ENCODE measurements around the gene SALL2.
"Not testable (repeated sequence)": the region's sequence is repeated elsewhere in the genome, so short reads cannot be mapped to it uniquely, and the experiment has no call there.

SALL2 gene

GRCh38 chr14:21525962-21526671, at the start of gene SALL2:
TSS of gene SALL2 (minus strand) at chr14:21526346. CDS start at chr14:21526127, 219 bp downstream.
- FAIRE-seq = no peak
- DNase-seq (ENCODE audit: low spot score) = peak; percentile 88

GRCh38 chr14:21575661-21576060, 49.5 kb upstream of the SALL2 start:
- no peak for DNase-seq (ENCODE audit: low spot score)

DNA sequence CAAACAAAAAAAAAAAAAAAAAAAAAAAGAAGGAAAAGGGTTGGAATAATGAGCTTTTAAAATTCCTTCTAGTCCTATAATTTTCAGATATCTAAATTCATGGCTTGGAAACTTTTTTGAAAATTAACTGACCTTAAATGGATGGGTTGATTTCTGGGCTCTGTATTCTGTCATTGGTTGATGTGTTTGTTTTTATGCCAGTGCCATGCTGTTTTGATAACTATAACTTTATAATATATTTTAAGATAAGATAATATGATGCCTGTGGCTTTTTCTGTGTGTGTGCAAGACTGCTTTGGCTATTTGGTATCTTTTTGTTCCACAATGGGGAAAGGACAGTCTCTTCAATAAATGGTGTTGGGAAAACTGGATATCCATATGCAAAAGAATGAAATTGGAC, 46.5 kb upstream of the SALL2 start:
- FAIRE-seq = no peak
- no peak for DNase-seq (ENCODE audit: low spot score)

More at GRCh38 chr14:21575661-21576060, 49.5 kb upstream of the SALL2 start:
- no peak for FAIRE-seq

DNA sequence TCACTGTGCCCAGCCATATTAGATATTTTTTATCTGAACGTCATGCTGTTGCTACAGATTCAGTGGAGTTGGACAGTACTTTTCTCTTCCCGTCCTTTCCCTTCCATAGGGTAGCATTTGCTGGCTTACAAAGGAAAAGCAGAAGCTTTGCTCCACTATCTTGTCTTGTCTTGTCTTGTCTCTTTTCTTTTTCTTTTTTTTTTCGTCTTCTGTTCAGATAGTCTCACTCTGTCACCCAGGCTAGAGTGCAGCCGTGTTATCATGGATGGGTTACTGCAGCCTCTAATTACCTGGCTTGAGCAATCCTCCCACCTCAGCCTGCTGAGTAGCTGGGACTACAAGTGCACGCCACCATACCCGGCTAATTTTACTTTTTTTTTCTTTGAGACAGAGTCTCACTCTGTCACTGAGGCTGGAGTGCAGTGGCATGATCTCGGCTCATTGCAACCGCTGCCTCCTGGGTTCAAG, 32.6 kb upstream of the SALL2 start:
- DNase-seq (ENCODE audit: low spot score) (no peak), FAIRE-seq (no peak)

DNA sequence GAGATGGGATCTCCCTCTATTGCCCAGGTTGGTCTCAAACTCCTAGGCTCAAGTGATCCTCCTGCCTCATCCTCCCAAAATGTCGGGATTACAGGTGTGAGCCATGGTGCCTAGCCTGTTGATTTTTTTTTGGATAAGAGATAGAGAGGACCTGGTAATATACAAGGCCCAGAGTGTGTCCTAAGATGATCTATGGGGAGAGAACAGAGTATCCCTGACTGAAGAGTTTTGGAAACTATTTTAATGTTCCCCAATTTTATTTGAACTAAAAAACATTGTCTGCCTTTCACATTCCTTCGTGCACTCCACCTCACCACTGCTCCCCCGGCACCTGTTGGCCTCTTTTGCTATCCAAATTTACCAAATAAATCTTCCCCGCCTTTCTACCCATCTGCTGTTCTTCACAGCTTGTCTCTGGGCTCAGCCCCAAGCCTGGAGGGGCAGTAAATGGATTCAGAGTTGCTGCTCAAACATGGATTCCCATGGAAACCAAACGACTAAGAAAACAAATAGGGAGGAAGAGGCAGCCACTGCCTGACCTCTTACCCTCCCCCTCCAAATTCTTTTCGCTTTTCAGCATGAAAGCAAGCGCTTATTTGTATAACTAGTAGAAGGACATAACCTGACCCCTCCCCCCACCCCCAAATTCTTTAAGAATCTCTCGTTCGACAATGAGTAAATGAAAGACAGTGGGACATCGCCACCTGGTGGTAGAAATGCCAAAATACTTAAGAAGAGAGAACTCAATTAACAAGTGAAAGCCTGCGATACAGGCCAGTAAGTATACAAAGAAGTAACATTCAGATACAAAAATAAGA, 31.1 kb upstream of the SALL2 start:
- FAIRE-seq = no peak

GRCh38 chr14:21556378-21557083, 30.4 kb upstream of the SALL2 start:
- DNase-seq (ENCODE audit: low spot score) (no peak), FAIRE-seq (no peak)

More for the DNA sequence above, 31.1 kb upstream of the SALL2 start:
- DNase-seq (ENCODE audit: low spot score) = peak; percentile 62

DNA sequence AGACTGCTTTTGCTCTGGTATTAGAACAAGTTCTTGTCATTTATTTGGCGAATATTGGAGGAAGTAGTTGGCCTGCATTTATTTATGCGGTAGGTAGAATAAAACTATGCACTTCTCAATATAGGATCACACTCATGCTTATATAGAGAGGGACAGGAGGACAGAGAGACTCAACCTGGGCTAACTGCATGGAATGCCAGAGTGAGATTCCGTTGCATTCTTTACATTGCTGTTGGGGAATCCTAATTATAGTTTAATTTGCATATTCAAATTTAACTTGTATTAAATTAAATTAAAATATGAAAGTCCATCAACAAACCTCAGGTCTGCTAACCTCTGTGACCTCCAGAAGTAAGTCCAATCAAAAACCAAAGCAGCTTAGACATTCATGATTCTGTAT, 27.1 kb upstream of the SALL2 start:
- DNase-seq (ENCODE audit: low spot score) (no peak), FAIRE-seq (no peak)

- not testable (repeated sequence) for DNase-seq (ENCODE audit: low spot score); FAIRE-seq
These were observed 18.4 kb upstream of the SALL2 start for GRCh38 chr14:21544588-21544987.

GRCh38 chr14:21543963-21544362, 17.8 kb upstream of the SALL2 start:
- FAIRE-seq = no peak
- DNase-seq (ENCODE audit: low spot score) = no peak

GRCh38 chr14:21543521-21543960, 17.4 kb upstream of the SALL2 start:
- FAIRE-seq (no peak), DNase-seq (ENCODE audit: low spot score) (no peak)

DNA sequence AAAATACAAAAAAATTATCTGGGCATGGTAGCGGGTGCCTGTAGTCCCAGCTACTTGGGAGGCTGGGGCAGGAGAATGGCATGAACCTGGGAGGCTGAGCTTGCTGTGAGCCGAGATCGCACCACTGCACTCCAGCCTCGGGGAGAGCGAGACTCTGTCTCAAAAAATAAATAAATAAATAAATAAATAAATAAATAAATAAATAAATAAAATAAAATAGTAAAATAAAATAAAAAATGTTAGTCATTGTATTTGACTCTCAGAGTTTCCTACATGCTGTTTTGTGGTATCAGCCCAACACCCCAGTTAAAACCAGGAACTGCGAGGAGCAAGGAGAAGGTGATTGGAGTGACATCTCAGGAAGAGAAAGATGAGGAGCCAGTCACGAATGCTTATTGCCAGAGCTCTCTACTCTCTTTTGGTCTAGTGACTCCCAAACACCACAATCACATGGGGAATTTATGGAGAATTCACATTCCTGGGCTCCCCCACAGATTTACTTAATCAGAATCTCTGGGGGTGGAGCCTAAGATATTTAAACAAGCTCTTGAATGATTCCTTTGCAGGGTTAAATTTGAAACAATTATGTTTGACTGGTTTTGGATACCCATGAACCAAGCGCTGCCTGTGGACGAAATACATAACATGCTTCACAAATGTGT, 15.4 kb upstream of the SALL2 start:
- FAIRE-seq (no peak), DNase-seq (ENCODE audit: low spot score) (no peak)

- FAIRE-seq = no peak
- DNase-seq (ENCODE audit: low spot score) = no peak
These were observed 13.2 kb upstream of the SALL2 start for GRCh38 chr14:21539189-21539940.

- FAIRE-seq = no peak
- DNase-seq (ENCODE audit: low spot score) = no peak
These were observed 10.9 kb upstream of the SALL2 start for GRCh38 chr14:21537090-21537424.

GRCh38 chr14:21536418-21537089, 10.4 kb upstream of the SALL2 start:
- FAIRE-seq (no peak), DNase-seq (ENCODE audit: low spot score) (no peak)

DNA sequence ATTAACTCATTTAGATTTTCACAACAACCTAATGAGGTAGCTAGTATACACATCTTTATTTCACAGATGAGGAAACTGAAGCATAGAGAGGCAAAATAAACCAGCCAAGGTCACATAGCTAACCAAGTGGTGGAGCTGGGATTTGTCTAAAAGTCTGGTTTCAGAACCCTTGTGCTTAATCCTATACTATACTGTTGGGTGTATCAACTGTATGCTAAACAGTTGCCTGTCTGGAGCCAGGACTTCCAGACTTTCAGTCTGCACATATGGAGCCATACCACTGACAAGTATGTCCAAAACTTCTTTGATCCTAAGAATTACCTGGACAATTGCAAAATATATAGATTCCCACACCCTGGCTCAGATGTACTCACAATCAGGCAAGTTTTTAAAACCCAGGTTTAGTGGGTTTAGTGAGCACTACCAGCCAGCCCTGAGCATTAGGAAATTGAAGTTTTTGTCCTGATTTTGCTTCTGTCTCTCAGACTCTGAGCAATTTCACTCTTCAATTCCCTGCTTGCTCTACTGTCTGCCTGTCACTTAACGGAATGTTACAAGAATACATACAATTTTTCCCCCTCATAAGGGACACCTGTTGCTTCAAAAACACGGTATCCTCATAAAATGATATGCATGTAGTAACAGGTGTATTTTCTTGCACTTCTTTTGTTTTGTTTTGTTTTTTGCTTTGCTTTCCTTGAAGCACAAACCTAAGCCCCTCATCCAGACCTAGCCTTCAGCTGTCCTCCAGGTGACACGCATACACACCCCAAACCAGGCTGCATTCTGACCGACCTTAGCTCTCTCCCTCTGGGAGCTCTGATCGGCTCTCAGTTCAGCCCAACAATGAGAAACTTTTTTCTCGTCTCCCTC, 9.6 kb upstream of the SALL2 start:
- DNase-seq (ENCODE audit: low spot score) (no peak), FAIRE-seq (no peak)

DNA sequence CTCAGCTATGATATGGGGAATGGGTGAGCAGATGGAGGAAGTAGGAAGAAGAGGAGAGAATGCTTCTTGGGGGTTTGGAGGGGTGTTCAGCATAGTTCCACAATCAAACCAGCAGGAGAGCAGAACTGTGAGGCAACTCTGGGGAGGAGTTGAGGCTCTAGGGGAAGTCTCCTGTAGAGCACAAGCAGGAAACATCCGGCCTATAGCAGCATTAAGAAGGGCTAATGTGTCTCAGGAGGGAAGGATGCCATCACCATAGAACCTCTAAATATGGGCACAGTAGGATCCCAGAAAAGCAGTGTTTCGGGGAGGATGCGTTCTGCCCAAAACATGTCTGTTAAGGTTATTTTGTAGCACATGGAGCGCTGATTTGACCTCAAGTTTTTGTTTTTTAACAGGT, 8.4 kb upstream of the SALL2 start:
- DNase-seq (ENCODE audit: low spot score) (no peak), FAIRE-seq (no peak)

DNA sequence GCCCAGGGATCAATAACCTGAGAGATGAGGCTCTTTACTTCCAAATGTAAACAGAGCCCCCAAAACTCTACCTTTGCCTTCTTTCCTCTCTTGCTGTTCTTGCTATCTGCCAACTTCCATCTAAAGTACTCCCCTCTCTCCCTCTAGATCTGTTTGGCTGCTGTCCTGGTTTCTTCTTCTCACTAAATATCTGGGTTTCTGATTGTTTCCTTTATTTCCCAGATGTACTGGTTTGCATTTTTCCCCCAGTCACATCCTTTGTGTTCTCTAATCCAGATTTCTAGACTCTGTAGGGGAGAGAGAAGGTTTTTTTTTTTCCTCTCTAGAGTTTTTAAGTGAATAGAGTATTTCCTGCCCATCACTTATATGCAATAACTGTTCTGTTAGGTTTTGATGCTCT, 7.1 kb upstream of the SALL2 start:
- FAIRE-seq (no peak), DNase-seq (ENCODE audit: low spot score) (no peak)

DNA sequence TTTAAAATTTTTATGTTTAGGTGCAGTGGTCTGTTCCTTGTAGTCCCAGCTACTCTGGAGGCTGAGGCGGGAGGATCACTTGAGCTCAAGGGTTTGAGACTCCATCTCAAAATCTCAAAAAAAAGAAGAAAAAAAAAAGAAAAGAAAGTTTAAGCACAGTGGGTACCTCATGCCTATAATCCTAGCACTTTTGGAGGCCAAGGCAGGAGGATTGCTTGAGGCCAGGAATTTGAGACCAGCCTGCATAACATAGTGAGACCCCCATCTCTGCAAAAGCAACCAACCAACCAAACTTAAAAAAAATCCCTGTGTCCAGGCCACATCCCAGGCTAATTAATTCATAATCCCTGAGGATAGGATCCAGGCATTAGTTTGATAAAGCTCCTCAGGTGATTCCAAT, 3.4 kb upstream of the SALL2 start:
- FAIRE-seq (no peak), DNase-seq (ENCODE audit: low spot score) (no peak)
